Common myeloid progenitor, CD34-positive (primary cell): ENCODE data around the gene MTERF2.
A peak's percentile ranks its signal among the peaks of the same experiment; 100 is the strongest.

Source experiments
- CTCF ChIA-PET: fragments of 350-600 bp; sonication (Branson Sonifier 250); formaldehyde crosslinking; loops from one replicate; lab custom pipeline; 2021; ENCODE audit warnings: antibody characterized with exemption; lab: Charles Lee
- POLR2A ChIA-PET: fragments of 350-600 bp; sonication (Branson Sonifier 250); formaldehyde crosslinking; loops from one replicate; lab custom pipeline; 2021; ENCODE audit warnings: antibody characterized with exemption; lab: Charles Lee
- DNase-seq, 3 donors: peaks; one replicate each; pipeline versions ENCODE4 v3.0.0 to v3.0.0-alpha.2; 2013
- H3K27ac ChIP-seq, 2 experiments: 1 replicate in 1 of 2; 2 replicates in 1 of 2; pipeline ENCODE4 v1.7.0; 2013; ENCODE audit warnings: inconsistent platforms in 2 of 2, low read length in 2 of 2, mild to moderate bottlenecking in 2 of 2, low read depth in 1 of 2, moderate library complexity in 1 of 2; ENCODE audit not compliant: severe bottlenecking in 2 of 2, insufficient read depth in 1 of 2, poor library complexity in 1 of 2
- H3K27me3 ChIP-seq, 5 experiments: replicated peaks in 2 of 5; 1 replicate in 3 of 5; 2 replicates in 2 of 5; pipeline versions ENCODE4 v1.6.1 to v1.7.0; 2013; ENCODE audit warnings: low read length in 4 of 5, mild to moderate bottlenecking in 2 of 5, moderate library complexity in 2 of 5, inconsistent platforms in 1 of 5; ENCODE audit not compliant: insufficient read depth in 5 of 5, control insufficient read depth in 4 of 5
- H3K36me3 ChIP-seq, 4 experiments: 1 replicate in 2 of 4; 2 replicates in 2 of 4; pipeline versions ENCODE4 v1.6.1 to v1.7.0; 2013; ENCODE audit warnings: low read length in 3 of 4, control low read depth in 1 of 4, mild to moderate bottlenecking in 1 of 4; ENCODE audit not compliant: control insufficient read depth in 4 of 4, insufficient read depth in 4 of 4
- H3K4me1 ChIP-seq, 4 experiments: 1 replicate in 3 of 4; 2 replicates in 1 of 4; pipeline versions ENCODE4 v1.6.1 to v1.7.1; 2013; ENCODE audit warnings: low read length in 3 of 4, mild to moderate bottlenecking in 3 of 4, control low read depth in 1 of 4, inconsistent platforms in 1 of 4, moderate library complexity in 1 of 4; ENCODE audit not compliant: control insufficient read depth in 4 of 4, insufficient read depth in 4 of 4; ENCODE audit errors: control extremely low read depth in 1 of 4
- H3K4me3 ChIP-seq, 7 experiments: 1 replicate in 4 of 7; 2 replicates in 3 of 7; pipeline versions ENCODE4 v1.5.1 to v1.7.0; 2013; ENCODE audit warnings: mild to moderate bottlenecking in 7 of 7, low read length in 6 of 7, moderate library complexity in 6 of 7, inconsistent platforms in 2 of 7, low read depth in 2 of 7, control low read depth in 1 of 7; ENCODE audit not compliant: insufficient read depth in 4 of 7, control insufficient read depth in 1 of 7; ENCODE audit errors: extremely low read depth in 1 of 7
- H3K9me3 ChIP-seq, 5 experiments: 1 replicate in 4 of 5; 2 replicates in 1 of 5; pipeline versions ENCODE4 v1.6.1 to v1.7.1; 2013; ENCODE audit warnings: low read length in 4 of 5, mild to moderate bottlenecking in 2 of 5, inconsistent platforms in 1 of 5, low read depth in 1 of 5, moderate library complexity in 1 of 5; ENCODE audit not compliant: control insufficient read depth in 4 of 5, insufficient read depth in 2 of 5; ENCODE audit errors: control extremely low read depth in 1 of 5
- WGBS: methylation state at CpG from one replicate; pipeline ENCODE4 v1.1.5; 2013; ENCODE audit not compliant: insufficient coverage; 5-methylcytosine and 5-hydroxymethylcytosine counted together

The MTERF2 gene

DNA sequence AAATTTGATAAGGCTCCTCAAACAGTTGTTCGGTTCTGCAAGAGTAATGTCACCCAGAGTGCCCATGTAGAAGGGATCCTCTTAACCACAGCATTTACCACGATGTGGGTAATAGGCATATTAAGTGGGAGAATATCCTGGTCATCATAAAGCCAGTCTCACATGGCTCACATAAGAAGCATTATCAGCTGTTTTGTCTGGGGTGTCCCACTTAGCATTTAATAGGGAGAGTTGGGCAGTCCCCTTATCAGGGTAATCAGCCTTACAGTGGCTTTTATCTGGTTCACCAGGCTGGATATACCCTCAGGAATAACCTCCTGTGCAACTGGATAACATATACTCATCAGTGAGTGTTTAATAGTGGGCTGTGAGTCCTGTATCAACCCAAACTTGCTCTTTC, 44.2 kb downstream of the MTERF2 start:
- Histone ChIP-seq H3K36me3 (no peaks in the 10 kb centered on the region), H3K9me3 (peaks cover 0 to 9% (median 0%) of the 10 kb centered on the region in 5 experiments), H3K27ac (no peak overlapping the region), H3K27me3 (peaks cover 2 to 34% (median 5%) of the 10 kb centered on the region in 5 experiments), H3K4me3 (no peak overlapping the region), H3K4me1 (no peaks in the 10 kb centered on the region)
- DNase-seq = peak in 1 of 3 donors; percentile 13
- no CpG with 5 or more reads among the region's 2 CpGs for WGBS
- ChIA-PET CTCF (no interaction called here), POLR2A (no interaction called here)

DNA sequence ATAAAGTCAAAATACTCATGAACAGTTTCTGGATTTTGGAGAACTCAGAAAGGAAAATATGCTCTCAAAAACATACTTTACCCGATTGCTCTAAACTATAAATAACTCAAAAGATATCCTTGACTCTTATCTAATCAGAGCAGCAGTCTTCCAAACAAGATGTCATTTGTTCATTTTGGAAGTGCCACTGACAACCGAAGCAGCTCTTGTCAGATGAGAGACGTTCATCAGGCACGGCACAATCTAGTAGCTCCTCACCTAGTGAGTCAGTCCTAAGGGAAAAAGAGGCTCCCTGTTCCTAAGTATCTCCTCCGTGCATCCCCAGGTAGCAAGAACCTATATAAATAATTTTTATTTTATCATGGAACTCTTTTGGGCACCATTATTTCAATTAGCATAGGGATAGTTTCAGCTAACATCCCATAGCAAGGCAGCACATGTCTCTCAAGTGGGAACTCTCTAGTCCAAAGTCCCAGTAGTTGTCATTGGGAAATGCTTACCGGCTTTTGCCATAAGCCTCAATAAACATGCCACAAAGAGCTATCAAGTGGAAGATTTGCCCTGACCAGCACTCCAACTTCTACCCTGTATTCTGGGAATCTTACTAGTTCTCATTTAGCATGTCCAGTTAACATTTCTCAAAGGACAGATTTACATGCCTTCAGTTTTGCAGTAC, 45.3 kb downstream of the MTERF2 start:
- no peaks in the 10 kb centered on the region for H3K36me3 ChIP-seq
- CTCF ChIA-PET = no interaction called here
- WGBS = 67% methylated on average over 5 of the region's 6 CpGs
- H3K27me3 ChIP-seq = peaks cover 2 to 43% (median 8%) of the 10 kb centered on the region in 5 experiments
- no peaks in the 10 kb centered on the region for H3K4me1 ChIP-seq
- no peak overlapping the region for H3K27ac ChIP-seq
- no peak overlapping the region for H3K4me3 ChIP-seq
- DNase-seq = no peak
- POLR2A ChIA-PET = no interaction called here
- peaks cover 0 to 6% (median 0%) of the 10 kb centered on the region in 5 experiments for H3K9me3 ChIP-seq

DNA sequence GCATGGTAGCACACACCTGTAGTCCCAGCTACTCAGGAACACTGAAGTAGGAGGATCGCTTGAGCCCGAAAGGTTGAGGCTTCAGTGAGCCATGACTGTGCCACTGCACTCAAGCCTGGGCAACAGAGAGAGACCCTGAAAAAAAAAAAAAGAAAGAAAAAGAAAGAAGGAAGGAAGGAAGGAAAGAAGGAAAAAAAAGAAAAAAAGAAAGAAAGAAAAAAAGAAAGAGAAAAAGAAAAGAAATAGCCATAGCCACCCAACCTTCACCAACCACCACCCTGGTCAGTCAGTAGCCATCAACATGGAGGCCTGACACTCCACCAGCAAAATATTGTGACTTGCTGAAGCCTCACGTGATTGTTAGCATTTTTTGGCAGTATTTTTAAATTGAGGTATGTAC, 52.7 kb downstream of the MTERF2 start:
- CTCF ChIA-PET = no interaction called here

More for the DNA sequence above, 52.7 kb downstream of the MTERF2 start:
- H3K4me3 ChIP-seq = no peak overlapping the region
- H3K36me3 ChIP-seq = no peaks in the 10 kb centered on the region
- peaks cover 5 to 70% (median 22%) of the 10 kb centered on the region in 5 experiments for H3K27me3 ChIP-seq
- 100% methylated on average over 2 of the region's 3 CpGs for WGBS
- no peak for DNase-seq
- POLR2A ChIA-PET = no interaction called here
- no peak overlapping the region for H3K27ac ChIP-seq
- H3K4me1 ChIP-seq = no peaks in the 10 kb centered on the region
- H3K9me3 ChIP-seq = peaks cover 0 to 18% (median 2%) of the 10 kb centered on the region in 5 experiments
